Aorta (tissue), 5 donors: ENCODE measurements around the gene FTO. TPM values are rescaled to one million over a fixed set of nuclear protein-coding genes. Genes with fewer than 3 reads are reported as not detected.

Experiments used
- ATAC-seq: fragments of 200-7000 bp; cut with Tn5 transposase; one replicate; pipeline ENCODE4 v1.9.1; 2022; ENCODE audit warnings: moderate library complexity; ENCODE audit not compliant: low FRiP score
- DNase-seq, 2 donors: peaks; one replicate each; pipeline ENCODE4 v3.0.0-alpha.2; 2020
- H3K27ac ChIP-seq, 2 donors: one replicate each; pipeline ENCODE4 v1.5.1; 2013; ENCODE audit warnings: low read length in 2 of 2, mild to moderate bottlenecking in 2 of 2, moderate library complexity in 2 of 2, control low read depth in 1 of 2, inconsistent platforms in 1 of 2, low read depth in 1 of 2
- H3K27me3 ChIP-seq, 2 donors: one replicate each; pipeline ENCODE4 v1.6.1; 2013; ENCODE audit warnings: control low read depth in 1 of 2, low read length in 1 of 2, mild to moderate bottlenecking in 1 of 2, moderate library complexity in 1 of 2; ENCODE audit not compliant: insufficient read depth in 2 of 2, control insufficient read depth in 1 of 2
- H3K36me3 ChIP-seq, 2 donors: one replicate each; pipeline ENCODE4 v1.6.1; 2013; ENCODE audit warnings: control low read depth in 1 of 2, low read length in 1 of 2, mild to moderate bottlenecking in 1 of 2; ENCODE audit not compliant: insufficient read depth in 2 of 2, control insufficient read depth in 1 of 2
- H3K4me1 ChIP-seq, 2 donors: one replicate each; pipeline ENCODE4 v1.6.1; 2013; ENCODE audit warnings: low read length in 2 of 2, control low read depth in 1 of 2, mild to moderate bottlenecking in 1 of 2, moderate library complexity in 1 of 2; ENCODE audit not compliant: insufficient read depth in 2 of 2, control insufficient read depth in 1 of 2
- H3K4me3 ChIP-seq, 2 donors: one replicate each; pipeline ENCODE4 v1.5.1; 2013; ENCODE audit warnings: low read length in 2 of 2, control low read depth in 1 of 2, mild to moderate bottlenecking in 1 of 2
- H3K9me3 ChIP-seq: one replicate; pipeline ENCODE4 v1.6.1; 2013; ENCODE audit warnings: mild to moderate bottlenecking, low read length; ENCODE audit not compliant: control insufficient read depth
- whole genome bisulfite sequencing, 2 donors: extraction: QIAGEN DNeasy Blood & Tissue Kit; methylation state at CpG; one replicate each; pipeline ENCODE4 v1.1.7; 2013; 5-methylcytosine and 5-hydroxymethylcytosine counted together
- intact Hi-C, 2 donors: fragments of 100-400 bp; cut with DNase I; formaldehyde crosslinking; loops; one replicate each; pipeline versions ENCODE4 v1.14.2 to v1.15.0; 2022
- polyA plus RNA-seq, 2 donors: library from polyadenylated mRNA; stranded (reverse); fragments of 200-250 nt; gene quantifications; one replicate each; pipeline ENCODE4 v1.2.3, GENCODE V29; 2013
- total RNA-seq, 2 donors: library from RNA; stranded (reverse); fragmentation: NEBNext Ultra II Directional; extraction: Animal tissue kit (Norgen Biotek cat#: 25700); gene quantifications; one replicate each; pipeline ENCODE4 v1.2.1, GENCODE V29; 2021
- donor health status: healthy with polysubstance abuse.
- donor health status: Bipolar disorder and iron deficiency.
- donor health status: DM: no; HTN: no; CAD: no.
- donor health status: DM: no; HTN: no; CAD: no.
- donor health status: DM: yes; HTN: yes; CAD: no.

FTO gene
- total and polyA plus RNA-seq, 4 donors = 17.9 to 97.7 (median 55.6) TPM

- intact Hi-C loops = no loop called here
- WGBS, 2 donors = 78% methylated on average over 3 of the region's 3 CpGs
- no peak for ATAC-seq
These were observed 125.3 kb downstream of the FTO start for GRCh38 chr16:53829186-53829747.

GRCh38 chr16:53832896-53833544 is 129.1 kb downstream of the FTO start:
- peaks cover 0 to 3% of the 10 kb centered on the region in 2 donors for H3K4me1 ChIP-seq
- H3K9me3 ChIP-seq = no peaks in the 10 kb centered on the region
- no peak overlapping the region for H3K4me3 ChIP-seq
- H3K27me3 ChIP-seq = no peaks in the 10 kb centered on the region
- 97 to 98% methylated on average over 9 of the region's 9 CpGs for WGBS, 2 donors
- H3K36me3 ChIP-seq = no peaks in the 10 kb centered on the region
- ATAC-seq = no peak
- intact Hi-C loops = no loop called here
- no peak overlapping the region for H3K27ac ChIP-seq
- no peak for DNase-seq

More at GRCh38 chr16:53829186-53829747, 125.3 kb downstream of the FTO start:
- Histone ChIP-seq H3K4me3 (no peak overlapping the region), H3K27ac (no peak overlapping the region), H3K4me1 (peaks cover 0 to 6% of the 10 kb centered on the region in 2 donors), H3K9me3 (no peaks in the 10 kb centered on the region), H3K36me3 (peaks cover 3 to 9% of the 10 kb centered on the region in 2 donors), H3K27me3 (no peaks in the 10 kb centered on the region)
- DNase-seq = no peak

- Histone ChIP-seq H3K36me3 (no peaks in the 10 kb centered on the region), H3K27ac (no peak overlapping the region), H3K4me1 (peaks cover 0 to 2% of the 10 kb centered on the region in 2 donors), H3K27me3 (no peaks in the 10 kb centered on the region), H3K4me3 (no peak overlapping the region), H3K9me3 (no peaks in the 10 kb centered on the region)
- ATAC-seq (no peak), DNase-seq (no peak)
- intact Hi-C loops = no loop called here
- WGBS, 2 donors = 98% methylated on average over 3 of the region's 3 CpGs
These were observed 132.2 kb downstream of the FTO start for GRCh38 chr16:53836142-53836541.

GRCh38 chr16:53836680-53837079 is 132.7 kb downstream of the FTO start:
- intact Hi-C loops = no loop called here
- Histone ChIP-seq H3K36me3 (no peaks in the 10 kb centered on the region), H3K27me3 (no peaks in the 10 kb centered on the region), H3K4me1 (peaks cover 0 to 2% of the 10 kb centered on the region in 2 donors), H3K27ac (no peak overlapping the region), H3K9me3 (no peaks in the 10 kb centered on the region), H3K4me3 (no peak overlapping the region)
- DNase-seq (no peak), ATAC-seq (no peak)
- 84 to 86% methylated on average over 3 of the region's 3 CpGs for WGBS, 2 donors

- no peaks in the 10 kb centered on the region for H3K36me3 ChIP-seq
- WGBS, 2 donors = 13 to 31% methylated on average over 7 of the region's 7 CpGs
- ATAC-seq (no peak), DNase-seq (no peak)
- intact Hi-C loops = no loop called here
- H3K4me1 ChIP-seq = peaks cover 0 to 6% of the 10 kb centered on the region in 2 donors
- H3K27me3 ChIP-seq = no peaks in the 10 kb centered on the region
- H3K9me3 ChIP-seq = no peaks in the 10 kb centered on the region
- H3K27ac ChIP-seq = no peak overlapping the region
- no peak overlapping the region for H3K4me3 ChIP-seq
These were observed 133.5 kb downstream of the FTO start for GRCh38 chr16:53837426-53837825.

GRCh38 chr16:53839150-53839549 is 135.2 kb downstream of the FTO start:
- Histone ChIP-seq H3K27me3 (no peaks in the 10 kb centered on the region), H3K4me3 (no peak overlapping the region), H3K36me3 (no peaks in the 10 kb centered on the region), H3K4me1 (peaks cover 0 to 6% of the 10 kb centered on the region in 2 donors), H3K27ac (no peak overlapping the region), H3K9me3 (no peaks in the 10 kb centered on the region)
- intact Hi-C loops = no loop called here
- ATAC-seq = no peak
- DNase-seq = no peak
- WGBS, 2 donors = 84 to 89% methylated on average over 2 of the region's 2 CpGs

- DNase-seq = no peak
- Histone ChIP-seq H3K4me1 (peaks cover 0 to 6% of the 10 kb centered on the region in 2 donors), H3K4me3 (no peak overlapping the region), H3K27ac (no peak overlapping the region), H3K27me3 (no peaks in the 10 kb centered on the region), H3K9me3 (no peaks in the 10 kb centered on the region), H3K36me3 (no peaks in the 10 kb centered on the region)
- intact Hi-C loops = no loop called here
- 70 to 76% methylated on average over 4 of the region's 4 CpGs for WGBS, 2 donors
- ATAC-seq = no peak
These were observed 136.5 kb downstream of the FTO start for GRCh38 chr16:53840456-53840855.

- WGBS, 2 donors = 47 to 61% methylated on average over 2 of the region's 2 CpGs
- ATAC-seq (no peak), DNase-seq (no peak)
- Histone ChIP-seq H3K9me3 (no peaks in the 10 kb centered on the region), H3K27ac (no peak overlapping the region), H3K4me3 (no peak overlapping the region), H3K27me3 (no peaks in the 10 kb centered on the region), H3K36me3 (no peaks in the 10 kb centered on the region), H3K4me1 (peaks cover 0 to 6% of the 10 kb centered on the region in 2 donors)
- intact Hi-C loops = no loop called here
These were observed 137.9 kb downstream of the FTO start for GRCh38 chr16:53841884-53842283.

GRCh38 chr16:53843084-53843483 is 139.1 kb downstream of the FTO start:
- DNase-seq (no peak), ATAC-seq (no peak)
- H3K27ac ChIP-seq = no peak overlapping the region
- H3K9me3 ChIP-seq = no peaks in the 10 kb centered on the region
- intact Hi-C loops = no loop called here
- no peak overlapping the region for H3K4me3 ChIP-seq
- no peaks in the 10 kb centered on the region for H3K27me3 ChIP-seq
- H3K36me3 ChIP-seq = no peaks in the 10 kb centered on the region
- H3K4me1 ChIP-seq = peaks cover 0 to 6% of the 10 kb centered on the region in 2 donors
- 75 to 79% methylated on average over 1 of the region's 1 CpG for WGBS, 2 donors
